ENCODE results near the gene HDGFL2. TPM values are rescaled to one million over a fixed set of nuclear protein-coding genes. Genes with fewer than 3 reads are reported as not detected.

Gene HDGFL2
- total RNA-seq, 1 experiment from 2014 or later: 75.2 TPM

- Histone ChIP-seq H3K4me3 (replicated peaks in 1 of 2; ENCODE audit: low read depth in 1 of 2, low read length in 2 of 2) (no peak overlapping the region), H2AFZ (ENCODE audit: low read depth, low read length, poor library complexity, severe bottlenecking) (no peak overlapping the region), H3K27me3 (ENCODE audit: insufficient read depth, low read length) (no peaks in the 10 kb centered on the region), H3K9me2 (ENCODE audit: insufficient read depth) (no peaks in the 10 kb centered on the region), H3K4me2 (ENCODE audit: low read length) (no peak overlapping the region), H3K27ac (ENCODE audit: low read depth, low read length) (no peak overlapping the region), H3K4me1 (ENCODE audit: control insufficient read depth in 1 of 2, insufficient read depth in 2 of 2, low read length in 2 of 2) (no peaks in the 10 kb centered on the region), H4K20me1 (ENCODE audit: insufficient read depth) (no peaks in the 10 kb centered on the region), H3K79me2 (ENCODE audit: insufficient read depth, low read length) (peaks cover 15% of the 10 kb centered on the region), H3K36me3 (ENCODE audit: control insufficient read depth in 1 of 2, insufficient read depth in 2 of 2, low read length in 2 of 2) (peaks cover 9 to 20% of the 10 kb centered on the region in 2 experiments; a peak in 3 of 4 replicates), H3K9ac (ENCODE audit: low read length) (no peak overlapping the region), H3K9me3 (ENCODE audit: control insufficient read depth in 1 of 2, insufficient read depth in 1 of 2, low read depth in 1 of 2, low read length in 2 of 2) (no peaks in the 10 kb centered on the region)
- no peak for ATAC-seq
- TSS peak; percentile 39 for BruUV-seq (replicated peaks)
- CTCF ChIA-PET: no interaction called here
- DNase-seq (ENCODE audit: low read depth, low spot score): no peak
- intact Hi-C loops (cut with micrococcal nuclease): no loop called here
- RAD21 ChIA-PET (ENCODE audit: low non-redundant PET in 1 of 2, low total read pairs in 2 of 2, uncharacterized antibody in 2 of 2, unreplicated experiment in 2 of 2): no interaction called here
- no peak for TF ChIP-seq EZH2 (IDR thresholded peaks at IDR 0.05)
- TF ChIP-seq RAD21 (IDR thresholded peaks at IDR 0.05; ENCODE audit: low read depth): no peak
- TF ChIP-seq ELF1 (IDR thresholded peaks at IDR 0.05; ENCODE audit: borderline replicate concordance, low read depth): no peak
- TF ChIP-seq ZFX (IDR thresholded peaks at IDR 0.05): no peak
- no peak for TF ChIP-seq MAX (IDR thresholded peaks at IDR 0.05)
- TF ChIP-seq REST (IDR thresholded peaks at IDR 0.05; ENCODE audit: low read depth): no peak
- POLR2A ChIA-PET: no interaction called here
These were observed 28.9 kb upstream of the HDGFL2 start for GRCh38 chr19:4443188-4443587.
